Measurements from ENCODE around the gene ZXDC. TPM values are rescaled to one million over a fixed set of nuclear protein-coding genes. Genes with fewer than 3 reads are reported as not detected.

The ZXDC gene
- total RNA-seq, 1 experiment from 2014 or later: 37.2 TPM

DNA sequence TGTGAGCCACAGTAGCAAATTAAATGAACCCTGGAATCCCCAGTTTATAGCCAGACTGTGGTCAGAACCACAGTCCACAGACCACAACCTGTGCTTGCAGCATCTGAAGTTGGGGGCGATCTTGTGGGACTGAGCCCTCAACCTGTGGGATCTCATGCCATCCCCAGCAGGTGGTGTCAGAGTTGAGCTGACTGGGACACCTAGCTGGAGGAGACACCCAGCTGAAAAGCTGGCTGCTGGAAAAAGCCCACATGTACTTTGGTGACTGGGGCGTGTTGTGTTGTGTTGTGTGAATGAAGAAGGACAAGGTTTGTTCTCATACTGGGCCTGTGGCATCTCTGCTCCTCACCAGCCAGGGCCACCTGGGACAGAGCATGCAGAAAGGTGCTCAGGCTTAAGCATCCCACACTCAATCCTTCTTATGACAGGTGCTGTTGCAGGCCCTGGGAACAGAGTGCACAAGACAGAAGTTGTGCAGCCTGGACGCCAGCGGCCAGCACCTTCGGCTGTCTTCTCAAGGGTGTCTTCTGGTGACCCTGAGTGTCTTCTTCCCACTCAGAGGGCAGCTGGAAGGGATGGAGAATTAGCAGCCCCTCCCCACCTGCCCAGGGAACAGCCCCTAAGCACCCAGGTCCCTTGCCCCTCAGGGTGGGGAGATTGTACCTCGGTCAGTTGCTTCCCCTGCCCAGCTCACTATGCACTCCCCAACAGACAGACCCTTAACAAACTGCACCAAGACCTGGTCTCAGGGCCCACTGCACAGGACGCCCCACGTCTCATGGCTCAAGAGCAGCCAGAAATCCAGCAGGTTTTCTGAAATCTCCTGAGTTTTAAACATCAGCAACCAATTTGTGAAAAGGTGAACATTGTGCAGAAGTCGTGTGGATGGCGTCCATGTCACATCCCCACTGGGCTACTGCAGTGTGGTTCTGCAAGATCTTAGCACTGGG lies 44.1 kb upstream of the ZXDC start:
- CTCF ChIA-PET: interaction anchor here (0.7 to 3.7 kb wide), 4 partner anchors 462 to 1028 kb away, joined by 3 to 23 read pairs (median 10); no protein-coding TSS in a partner anchor
- Mint-ChIP-seq H3K9me3 (ENCODE audit: unreplicated experiment) (no peaks in the 10 kb centered on the region), H3K27me3 (ENCODE audit: insufficient read depth, unreplicated experiment) (no peaks in the 10 kb centered on the region), H3K36me3 (ENCODE audit: insufficient read depth, unreplicated experiment) (no peaks in the 10 kb centered on the region), H3K4me3 (ENCODE audit: unreplicated experiment) (no peak overlapping the region), H3K27ac (ENCODE audit: low read depth, unreplicated experiment) (no peak overlapping the region), H3K4me1 (ENCODE audit: insufficient read depth, unreplicated experiment) (no peaks in the 10 kb centered on the region)
- TF ChIP-seq, protein P1, sequence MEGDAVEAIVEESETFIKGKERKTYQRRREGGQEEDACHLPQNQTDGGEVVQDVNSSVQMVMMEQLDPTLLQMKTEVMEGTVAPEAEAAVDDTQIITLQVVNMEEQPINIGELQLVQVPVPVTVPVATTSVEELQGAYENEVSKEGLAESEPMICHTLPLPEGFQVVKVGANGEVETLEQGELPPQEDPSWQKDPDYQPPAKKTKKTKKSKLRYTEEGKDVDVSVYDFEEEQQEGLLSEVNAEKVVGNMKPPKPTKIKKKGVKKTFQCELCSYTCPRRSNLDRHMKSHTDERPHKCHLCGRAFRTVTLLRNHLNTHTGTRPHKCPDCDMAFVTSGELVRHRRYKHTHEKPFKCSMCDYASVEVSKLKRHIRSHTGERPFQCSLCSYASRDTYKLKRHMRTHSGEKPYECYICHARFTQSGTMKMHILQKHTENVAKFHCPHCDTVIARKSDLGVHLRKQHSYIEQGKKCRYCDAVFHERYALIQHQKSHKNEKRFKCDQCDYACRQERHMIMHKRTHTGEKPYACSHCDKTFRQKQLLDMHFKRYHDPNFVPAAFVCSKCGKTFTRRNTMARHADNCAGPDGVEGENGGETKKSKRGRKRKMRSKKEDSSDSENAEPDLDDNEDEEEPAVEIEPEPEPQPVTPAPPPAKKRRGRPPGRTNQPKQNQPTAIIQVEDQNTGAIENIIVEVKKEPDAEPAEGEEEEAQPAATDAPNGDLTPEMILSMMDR (IDR thresholded peaks at IDR 0.05; ENCODE audit: unreplicated experiment): no peak
- POLR2A ChIA-PET: interaction anchor here (1.3 kb wide), 1 partner anchor 1028 kb away, joined by 3 read pairs; no protein-coding TSS in a partner anchor
- intact Hi-C loops (cut with micrococcal nuclease): loop anchor here (5.0 kb wide), 1 partner anchor 233 kb away; no protein-coding TSS in a partner anchor
- no TSS peak for BruUV-seq (replicated peaks)
- DNase-seq (ENCODE audit: unreplicated experiment): no peak

GRCh38 chr3:126518779-126519177 lies 43.1 kb upstream of the ZXDC start:
- POLR2A ChIA-PET: interaction anchor here (1.3 kb wide), 1 partner anchor 1029 kb away, joined by 3 read pairs; no protein-coding TSS in a partner anchor
- H3K27me3 Mint-ChIP-seq (ENCODE audit: insufficient read depth, unreplicated experiment): no peaks in the 10 kb centered on the region
- no peak overlapping the region for H3K27ac Mint-ChIP-seq (ENCODE audit: low read depth, unreplicated experiment)
- no peaks in the 10 kb centered on the region for H3K9me3 Mint-ChIP-seq (ENCODE audit: unreplicated experiment)
- intact Hi-C loops (cut with micrococcal nuclease): no loop called here
- TF ChIP-seq, protein P1 (IDR thresholded peaks at IDR 0.05; ENCODE audit: unreplicated experiment): no peak
- no TSS peak for BruUV-seq (replicated peaks)
- no peak for DNase-seq (ENCODE audit: unreplicated experiment)
- no peak overlapping the region for H3K4me3 Mint-ChIP-seq (ENCODE audit: unreplicated experiment)
- no peaks in the 10 kb centered on the region for H3K4me1 Mint-ChIP-seq (ENCODE audit: insufficient read depth, unreplicated experiment)
- CTCF ChIA-PET: interaction anchor here (0.7 to 3.7 kb wide), 5 partner anchors 12 to 1029 kb away, joined by 3 to 23 read pairs (median 4); no protein-coding TSS in a partner anchor
- no peaks in the 10 kb centered on the region for H3K36me3 Mint-ChIP-seq (ENCODE audit: insufficient read depth, unreplicated experiment)

- no peak overlapping the region for H3K27ac Mint-ChIP-seq (ENCODE audit: low read depth, unreplicated experiment)
- BruUV-seq (replicated peaks): no TSS peak
- no peaks in the 10 kb centered on the region for H3K36me3 Mint-ChIP-seq (ENCODE audit: insufficient read depth, unreplicated experiment)
- CTCF ChIA-PET: interaction anchor here (0.6 to 3.7 kb wide), 5 partner anchors 12 to 1030 kb away, joined by 3 to 23 read pairs (median 4); no protein-coding TSS in a partner anchor
- POLR2A ChIA-PET: interaction anchor here (1.3 kb wide), 1 partner anchor 1030 kb away, joined by 3 read pairs; no protein-coding TSS in a partner anchor
- H3K9me3 Mint-ChIP-seq (ENCODE audit: unreplicated experiment): no peaks in the 10 kb centered on the region
- no peak overlapping the region for H3K4me3 Mint-ChIP-seq (ENCODE audit: unreplicated experiment)
- no peaks in the 10 kb centered on the region for H3K27me3 Mint-ChIP-seq (ENCODE audit: insufficient read depth, unreplicated experiment)
- no peaks in the 10 kb centered on the region for H3K4me1 Mint-ChIP-seq (ENCODE audit: insufficient read depth, unreplicated experiment)
- DNase-seq (ENCODE audit: unreplicated experiment): no peak
- intact Hi-C loops (cut with micrococcal nuclease): no loop called here
- TF ChIP-seq, protein P1 (IDR thresholded peaks at IDR 0.05; ENCODE audit: unreplicated experiment): no peak
Measured at GRCh38 chr3:126517986-126518778, 42.5 kb upstream of the ZXDC start.

Measured in MCF 10A (cell line).